Measurements from ENCODE around the gene TNFRSF14.
A peak's percentile ranks its signal among the peaks of the same experiment; 100 is the strongest.

The TNFRSF14 gene

GRCh38 chr1:2518528-2518927, 37.6 kb upstream of the TNFRSF14 start:
- no peaks in the 10 kb centered on the region for H3K27me3 Mint-ChIP-seq
- H3K4me3 Mint-ChIP-seq = no peak overlapping the region
- ATAC-seq = no peak
- H3K9me3 Mint-ChIP-seq = no peaks in the 10 kb centered on the region
- H3K4me1 Mint-ChIP-seq = peaks cover 14% of the 10 kb centered on the region
- peaks cover 58% of the 10 kb centered on the region for H3K36me3 Mint-ChIP-seq
- no peak overlapping the region for H3K27ac Mint-ChIP-seq

- H3K4me3 Mint-ChIP-seq = no peak overlapping the region
- H3K9me3 Mint-ChIP-seq = no peaks in the 10 kb centered on the region
- peaks cover 54% of the 10 kb centered on the region for H3K36me3 Mint-ChIP-seq
- H3K4me1 Mint-ChIP-seq = peaks cover 20% of the 10 kb centered on the region
- ATAC-seq = no peak
- H3K27ac Mint-ChIP-seq = no peak overlapping the region
- no peaks in the 10 kb centered on the region for H3K27me3 Mint-ChIP-seq
Observed at GRCh38 chr1:2519029-2519685, 37.0 kb upstream of the TNFRSF14 start.

- H3K27ac Mint-ChIP-seq = no peak overlapping the region
- no peaks in the 10 kb centered on the region for H3K27me3 Mint-ChIP-seq
- no peak for ATAC-seq
- H3K36me3 Mint-ChIP-seq = peaks cover 54% of the 10 kb centered on the region
- H3K9me3 Mint-ChIP-seq = no peaks in the 10 kb centered on the region
- H3K4me3 Mint-ChIP-seq = no peak overlapping the region
- peaks cover 26% of the 10 kb centered on the region for H3K4me1 Mint-ChIP-seq
Observed at GRCh38 chr1:2519729-2520128, 36.4 kb upstream of the TNFRSF14 start.

GRCh38 chr1:2520206-2520605, 36.0 kb upstream of the TNFRSF14 start:
- H3K27ac Mint-ChIP-seq = no peak overlapping the region
- H3K27me3 Mint-ChIP-seq = no peaks in the 10 kb centered on the region
- no peak overlapping the region for H3K4me3 Mint-ChIP-seq
- no peaks in the 10 kb centered on the region for H3K9me3 Mint-ChIP-seq
- peaks cover 31% of the 10 kb centered on the region for H3K4me1 Mint-ChIP-seq
- no peak for ATAC-seq
- H3K36me3 Mint-ChIP-seq = peaks cover 52% of the 10 kb centered on the region

GRCh38 chr1:2520806-2521205, 35.4 kb upstream of the TNFRSF14 start:
- no peak overlapping the region for H3K4me3 Mint-ChIP-seq
- H3K27ac Mint-ChIP-seq = no peak overlapping the region
- peaks cover 46% of the 10 kb centered on the region for H3K36me3 Mint-ChIP-seq
- ATAC-seq = no peak
- H3K27me3 Mint-ChIP-seq = no peaks in the 10 kb centered on the region
- H3K9me3 Mint-ChIP-seq = no peaks in the 10 kb centered on the region
- peaks cover 34% of the 10 kb centered on the region for H3K4me1 Mint-ChIP-seq

GRCh38 chr1:2522230-2522629, 33.9 kb upstream of the TNFRSF14 start:
- no peaks in the 10 kb centered on the region for H3K9me3 Mint-ChIP-seq
- no peak overlapping the region for H3K4me3 Mint-ChIP-seq
- no peak for ATAC-seq
- H3K27ac Mint-ChIP-seq = no peak overlapping the region
- no peaks in the 10 kb centered on the region for H3K27me3 Mint-ChIP-seq
- peaks cover 40% of the 10 kb centered on the region for H3K4me1 Mint-ChIP-seq
- peaks cover 36% of the 10 kb centered on the region for H3K36me3 Mint-ChIP-seq

- no peak for ATAC-seq
Observed at GRCh38 chr1:2523191-2523890, 32.8 kb upstream of the TNFRSF14 start.

GRCh38 chr1:2523891-2524609, 32.1 kb upstream of the TNFRSF14 start:
- Mint-ChIP-seq H3K27me3 (no peaks in the 10 kb centered on the region), H3K36me3 (peaks cover 20% of the 10 kb centered on the region), H3K9me3 (no peaks in the 10 kb centered on the region), H3K4me1 (peaks cover 52% of the 10 kb centered on the region), H3K27ac (peak overlapping the region; percentile 93), H3K4me3 (peak overlapping the region; percentile 99)
- no peak for ATAC-seq

More at GRCh38 chr1:2523191-2523890, 32.8 kb upstream of the TNFRSF14 start:
- Mint-ChIP-seq H3K4me1 (peaks cover 45% of the 10 kb centered on the region), H3K27ac (no peak overlapping the region), H3K36me3 (peaks cover 27% of the 10 kb centered on the region), H3K9me3 (no peaks in the 10 kb centered on the region), H3K4me3 (no peak overlapping the region), H3K27me3 (no peaks in the 10 kb centered on the region)

GRCh38 chr1:2525572-2525919, 30.6 kb upstream of the TNFRSF14 start:
- H3K27ac Mint-ChIP-seq = peak overlapping the region; percentile 93
- peaks cover 55% of the 10 kb centered on the region for H3K4me1 Mint-ChIP-seq
- peak overlapping the region; percentile 99 for H3K4me3 Mint-ChIP-seq
- peaks cover 4% of the 10 kb centered on the region for H3K27me3 Mint-ChIP-seq
- ATAC-seq = no peak
- H3K9me3 Mint-ChIP-seq = no peaks in the 10 kb centered on the region
- peaks cover 17% of the 10 kb centered on the region for H3K36me3 Mint-ChIP-seq

- Mint-ChIP-seq H3K4me3 (peak within 1 kb of the TSS; percentile 99), H3K4me1 (peaks cover 61% of the 10 kb centered on the region), H3K9me3 (no peaks in the 10 kb centered on the region), H3K36me3 (peaks cover 10% of the 10 kb centered on the region), H3K27ac (peak within 1 kb of the TSS; percentile 93), H3K27me3 (peaks cover 10% of the 10 kb centered on the region)
- peak; percentile 96 for ATAC-seq
Observed at GRCh38 chr1:2525920-2526823, 30.0 kb upstream of the TNFRSF14 start, which contains the start of gene PANK4. TSS of gene PANK4 (minus strand) at chr1:2526596. CDS start at chr1:2526587, 9 bp downstream.

- ATAC-seq = peak; percentile 72
- peaks cover 8% of the 10 kb centered on the region for H3K36me3 Mint-ChIP-seq
- H3K4me3 Mint-ChIP-seq = peak overlapping the region; percentile 49
- peaks cover 61% of the 10 kb centered on the region for H3K4me1 Mint-ChIP-seq
- H3K27me3 Mint-ChIP-seq = peaks cover 18% of the 10 kb centered on the region
- H3K9me3 Mint-ChIP-seq = no peaks in the 10 kb centered on the region
- peak overlapping the region; percentile 93 for H3K27ac Mint-ChIP-seq
Observed at GRCh38 chr1:2526824-2527555, 29.2 kb upstream of the TNFRSF14 start.

- no peak for ATAC-seq
- no peak overlapping the region for H3K4me3 Mint-ChIP-seq
- peak overlapping the region; percentile 93 for H3K27ac Mint-ChIP-seq
- peaks cover 4% of the 10 kb centered on the region for H3K36me3 Mint-ChIP-seq
- no peaks in the 10 kb centered on the region for H3K9me3 Mint-ChIP-seq
- H3K27me3 Mint-ChIP-seq = peaks cover 21% of the 10 kb centered on the region
- peaks cover 55% of the 10 kb centered on the region for H3K4me1 Mint-ChIP-seq
Observed at GRCh38 chr1:2527556-2527860, 28.7 kb upstream of the TNFRSF14 start.

- Mint-ChIP-seq H3K4me3 (no peak overlapping the region), H3K4me1 (peaks cover 50% of the 10 kb centered on the region), H3K9me3 (no peaks in the 10 kb centered on the region), H3K27ac (no peak overlapping the region), H3K27me3 (peaks cover 21% of the 10 kb centered on the region), H3K36me3 (no peaks in the 10 kb centered on the region)
- no peak for ATAC-seq
Observed at GRCh38 chr1:2528016-2528415, 28.2 kb upstream of the TNFRSF14 start.

- peaks cover 47% of the 10 kb centered on the region for H3K4me1 Mint-ChIP-seq
- no peak for ATAC-seq
- peak overlapping the region; percentile 18 for H3K4me3 Mint-ChIP-seq
- peak overlapping the region; percentile 37 for H3K27ac Mint-ChIP-seq
- H3K36me3 Mint-ChIP-seq = no peaks in the 10 kb centered on the region
- no peaks in the 10 kb centered on the region for H3K9me3 Mint-ChIP-seq
- peaks cover 21% of the 10 kb centered on the region for H3K27me3 Mint-ChIP-seq
Observed at GRCh38 chr1:2528611-2528965, 27.6 kb upstream of the TNFRSF14 start.

Measured in stimulated activated memory B cell treated with anti-CD40 and anti-IgM and Interleukin-4, amounts not matched to agents 10 μg/mL and 1 μg/mL and 100 μg/mL, for 72 hours (primary cell).